HEK293 (cell line): Measurements from ENCODE around the gene MYMK.

Experiments used
- BCL6B ChIP-seq: fragments of 450-650 bp; formaldehyde crosslinking; IDR thresholded peaks from 2 replicates; pipeline ENCODE4 v1.5.1; 2017; ENCODE audit warnings: missing biosample characterization, missing genetic modification characterization
- CTCF ChIP-seq: fragments of 450-650 bp; formaldehyde crosslinking; IDR thresholded peaks from 2 replicates; pipeline ENCODE4 v1.5.1; 2016; ENCODE audit warnings: missing biosample characterization, missing genetic modification characterization
- ZBTB49 ChIP-seq: fragments of 450-650 bp; formaldehyde crosslinking; IDR thresholded peaks from 2 replicates; pipeline ENCODE4 v1.5.1; 2016; ENCODE audit warnings: missing biosample characterization, missing genetic modification characterization, low read depth
- ZNF239 ChIP-seq: fragments of 450-650 bp; formaldehyde crosslinking; IDR thresholded peaks from 2 replicates; pipeline ENCODE4 v1.5.1; 2016; ENCODE audit warnings: missing biosample characterization, missing genetic modification characterization
- ZNF707 ChIP-seq: fragments of 450-650 bp; formaldehyde crosslinking; IDR thresholded peaks from 2 replicates; pipeline ENCODE4 v1.5.1; 2016; ENCODE audit warnings: missing biosample characterization, missing genetic modification characterization
- ZNF785 ChIP-seq: fragments of 450-650 bp; formaldehyde crosslinking; IDR thresholded peaks from 2 replicates; pipeline ENCODE4 v1.5.1; 2016; ENCODE audit warnings: missing biosample characterization, missing genetic modification characterization

GRCh38 chr9:133513214-133514100, 11.3 kb downstream of the MYMK start:
- no peak for TF ChIP-seq CTCF (tag by site-specific recombination)
- TF ChIP-seq ZNF707 (tag by site-specific recombination): no peak
- TF ChIP-seq BCL6B (tag by site-specific recombination): no peak
- TF ChIP-seq ZNF239 (tag by site-specific recombination): no peak
- TF ChIP-seq ZNF785 (tag by site-specific recombination): no peak
- TF ChIP-seq ZBTB49 (tag by site-specific recombination): no peak
